ENCODE data around the gene VPS37C.
"Not testable (repeated sequence)": the region's sequence is repeated elsewhere in the genome, so short reads cannot be mapped to it uniquely, and the experiment has no call there.

The VPS37C gene

DNA sequence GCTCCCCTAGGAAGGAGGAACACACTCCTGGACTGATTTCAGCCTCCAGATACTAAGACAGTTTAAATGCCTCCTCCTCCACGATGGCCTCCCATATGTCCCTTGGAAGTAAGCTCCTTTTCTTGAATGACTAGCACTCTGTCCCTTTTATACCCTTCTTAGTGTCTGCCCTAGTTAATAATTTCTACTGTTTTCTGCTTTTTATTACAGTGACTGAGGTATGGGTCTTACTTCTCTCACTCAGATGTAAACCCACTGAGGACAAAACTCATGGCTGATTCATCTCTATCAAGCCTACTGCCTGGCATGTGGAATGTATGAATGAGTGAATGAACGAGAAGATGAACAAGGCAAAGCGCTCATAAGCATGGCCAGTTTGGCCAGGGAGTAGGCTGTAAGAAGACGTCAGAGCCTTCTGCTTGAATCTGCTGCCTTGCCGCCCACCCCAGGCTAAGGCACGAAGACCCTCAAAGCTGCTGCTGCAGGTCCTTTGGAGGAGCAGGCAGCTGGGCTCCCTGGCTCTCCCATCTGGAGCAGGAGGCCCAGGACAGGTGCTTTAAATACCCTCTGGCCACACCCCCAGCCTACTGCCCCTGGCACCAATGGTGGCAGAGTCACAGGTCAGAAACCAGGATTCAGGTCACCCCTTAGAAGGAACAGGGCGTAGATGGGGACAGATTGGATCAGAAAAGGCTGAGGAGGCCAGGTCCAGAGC is 33.9 kb upstream of the VPS37C start:
- Histone ChIP-seq H3K27me3 (ENCODE audit: insufficient read depth, low read length) (no peaks in the 10 kb centered on the region), H3K27ac (ENCODE audit: low read length) (no peak overlapping the region), H3K9me3 (ENCODE audit: insufficient read depth, low read depth, low read length) (no peaks in the 10 kb centered on the region), H3K9ac (ENCODE audit: low read depth, low read length) (no peak overlapping the region), H3K4me1 (ENCODE audit: insufficient read depth, low read length) (no peaks in the 10 kb centered on the region), H3K36me3 (ENCODE audit: insufficient read depth, low read depth, low read length) (no peaks in the 10 kb centered on the region), H3K4me3 (ENCODE audit: low read length) (no peak overlapping the region)

DNA sequence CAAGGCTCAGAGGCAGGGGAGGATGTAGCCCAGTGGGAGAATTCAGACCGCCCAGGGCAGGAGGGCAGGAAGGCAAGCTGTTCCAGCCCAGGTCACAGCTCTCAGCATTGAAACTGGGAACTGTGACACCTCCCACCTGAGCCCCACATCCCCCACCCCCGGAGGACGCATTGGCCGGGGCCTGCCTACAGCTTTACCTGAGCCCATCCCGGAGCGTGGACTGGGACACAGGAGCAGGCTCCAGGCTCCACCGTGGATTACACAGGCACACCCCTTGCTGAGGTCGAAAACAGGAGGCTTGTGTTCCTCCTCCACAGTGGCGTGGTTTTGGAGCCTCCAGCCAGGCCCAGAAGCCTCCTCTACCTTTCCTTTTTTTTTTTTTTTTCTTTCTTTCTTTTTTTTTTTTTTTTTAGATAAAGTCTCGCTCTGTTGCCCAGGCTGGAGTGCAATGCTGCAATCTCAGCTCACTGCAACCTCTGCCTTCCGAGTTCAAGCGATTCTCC is 33.0 kb upstream of the VPS37C start:
- no peaks in the 10 kb centered on the region for H3K36me3 ChIP-seq (ENCODE audit: insufficient read depth, low read depth, low read length)
- H3K9ac ChIP-seq (ENCODE audit: low read depth, low read length), result no peak overlapping the region
- H3K9me3 ChIP-seq (ENCODE audit: insufficient read depth, low read depth, low read length), result no peaks in the 10 kb centered on the region
- H3K4me3 ChIP-seq (ENCODE audit: low read length), result no peak overlapping the region
- H3K4me1 ChIP-seq (ENCODE audit: insufficient read depth, low read length), result no peaks in the 10 kb centered on the region
- H3K27me3 ChIP-seq (ENCODE audit: insufficient read depth, low read length), result no peaks in the 10 kb centered on the region
- H3K27ac ChIP-seq (ENCODE audit: low read length), result no peak overlapping the region

DNA sequence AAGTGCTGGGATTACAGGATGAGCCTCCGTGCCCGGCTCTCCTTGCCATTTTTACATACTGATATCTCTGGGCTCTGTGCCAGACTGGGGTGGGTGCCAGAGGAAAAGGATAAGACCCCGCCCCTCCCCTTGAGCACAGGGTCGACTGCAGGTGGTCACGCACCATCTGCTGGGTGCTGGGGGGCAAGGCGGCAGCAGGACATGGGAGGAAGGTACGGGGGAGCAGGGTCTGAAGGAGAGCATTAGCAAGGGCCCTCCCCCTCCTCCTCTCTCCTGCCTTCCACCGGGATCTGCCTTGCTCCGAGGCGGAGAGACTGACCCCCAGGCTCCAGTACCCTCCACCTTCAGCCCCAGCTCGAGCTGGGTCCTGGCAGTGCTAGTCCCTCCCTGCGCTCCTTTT is 32.4 kb upstream of the VPS37C start:
- H3K4me3 ChIP-seq (ENCODE audit: low read length), result no peak overlapping the region
- no peak overlapping the region for H3K9ac ChIP-seq (ENCODE audit: low read depth, low read length)
- H3K27ac ChIP-seq (ENCODE audit: low read length), result no peak overlapping the region
- H3K27me3 ChIP-seq (ENCODE audit: insufficient read depth, low read length), result no peaks in the 10 kb centered on the region
- H3K36me3 ChIP-seq (ENCODE audit: insufficient read depth, low read depth, low read length), result no peaks in the 10 kb centered on the region
- no peaks in the 10 kb centered on the region for H3K9me3 ChIP-seq (ENCODE audit: insufficient read depth, low read depth, low read length)
- H3K4me1 ChIP-seq (ENCODE audit: insufficient read depth, low read length), result no peaks in the 10 kb centered on the region

DNA sequence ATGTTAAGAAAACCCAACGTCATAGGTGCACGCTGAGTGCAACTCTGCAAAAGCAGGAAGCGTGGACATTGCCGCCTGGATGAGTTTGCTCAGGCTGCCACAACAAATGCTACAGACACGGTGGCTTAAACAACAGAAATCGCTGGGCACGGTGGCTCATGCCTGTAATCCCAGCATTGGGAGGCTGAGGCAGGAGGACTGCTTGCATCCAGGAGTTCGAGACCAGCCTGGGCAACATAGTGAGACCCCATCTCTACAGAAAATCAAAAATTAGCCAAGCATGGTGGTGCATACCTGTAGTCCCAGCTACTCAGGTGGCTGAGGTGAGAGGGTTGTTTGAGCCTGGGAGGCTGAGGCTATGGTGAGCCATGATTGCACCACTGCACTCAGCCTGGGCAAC is 28.7 kb upstream of the VPS37C start:
- Histone ChIP-seq H3K9me3 (ENCODE audit: insufficient read depth, low read depth, low read length) (no peaks in the 10 kb centered on the region), H3K9ac (ENCODE audit: low read depth, low read length) (no peak overlapping the region), H3K36me3 (ENCODE audit: insufficient read depth, low read depth, low read length) (no peaks in the 10 kb centered on the region), H3K27ac (ENCODE audit: low read length) (no peak overlapping the region), H3K27me3 (ENCODE audit: insufficient read depth, low read length) (no peaks in the 10 kb centered on the region), H3K4me1 (ENCODE audit: insufficient read depth, low read length) (no peaks in the 10 kb centered on the region), H3K4me3 (ENCODE audit: low read length) (no peak overlapping the region)

DNA sequence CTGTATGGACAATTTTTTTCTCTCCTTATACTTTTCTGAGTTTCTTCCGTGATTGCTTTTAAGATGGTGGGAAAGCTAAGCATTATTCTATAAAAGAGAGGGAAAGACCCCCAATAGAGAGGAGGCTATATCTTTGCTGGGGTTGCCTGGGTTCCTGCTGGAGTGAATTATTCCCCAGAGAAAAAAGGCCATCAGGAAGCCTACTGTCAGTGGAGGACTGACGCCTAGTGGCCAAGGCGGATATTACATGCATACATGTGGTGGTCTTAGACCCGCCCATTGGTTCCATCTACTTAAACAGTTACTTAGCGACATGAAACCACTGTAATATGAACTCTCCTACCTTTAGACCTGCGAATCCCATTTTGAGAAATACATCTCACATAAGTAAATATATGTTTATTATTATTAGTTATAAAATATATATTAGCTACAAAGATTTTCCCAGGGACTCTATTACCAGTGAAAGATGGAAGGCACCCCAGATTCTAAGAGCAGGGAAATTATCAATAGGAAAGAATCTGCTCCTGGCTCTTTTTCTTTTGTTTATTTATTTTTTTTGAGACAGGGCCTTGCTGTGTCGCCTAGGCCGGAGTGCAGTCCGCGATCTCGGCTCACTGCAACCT is 26.4 kb upstream of the VPS37C start:
- Histone ChIP-seq H3K9me3 (ENCODE audit: insufficient read depth, low read depth, low read length) (no peaks in the 10 kb centered on the region), H3K9ac (ENCODE audit: low read depth, low read length) (no peak overlapping the region), H3K27ac (ENCODE audit: low read length) (no peak overlapping the region), H3K4me3 (ENCODE audit: low read length) (no peak overlapping the region), H3K36me3 (ENCODE audit: insufficient read depth, low read depth, low read length) (no peaks in the 10 kb centered on the region), H3K4me1 (ENCODE audit: insufficient read depth, low read length) (no peaks in the 10 kb centered on the region), H3K27me3 (ENCODE audit: insufficient read depth, low read length) (no peaks in the 10 kb centered on the region)

DNA sequence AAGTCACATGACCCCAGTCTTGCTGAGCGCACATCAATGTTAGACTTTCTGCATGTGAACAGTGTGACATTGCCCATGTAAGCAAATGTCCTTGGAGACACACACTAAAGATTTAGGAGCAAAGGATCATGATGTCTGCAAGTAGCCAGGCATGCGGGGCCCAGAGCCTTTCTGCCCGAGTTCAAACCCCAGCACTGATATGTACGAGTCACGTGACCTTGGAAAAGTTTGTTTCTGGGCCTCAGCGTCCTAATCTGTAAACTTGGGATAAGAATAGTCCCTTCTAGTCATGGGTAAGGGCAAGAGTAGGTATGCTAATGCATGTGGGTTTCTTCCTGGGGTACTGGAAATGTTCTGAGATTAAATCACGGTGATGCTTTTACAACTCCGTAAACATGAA is 25.3 kb upstream of the VPS37C start:
- H3K36me3 ChIP-seq (ENCODE audit: insufficient read depth, low read depth, low read length), result no peaks in the 10 kb centered on the region
- no peaks in the 10 kb centered on the region for H3K4me1 ChIP-seq (ENCODE audit: insufficient read depth, low read length)
- no peak overlapping the region for H3K27ac ChIP-seq (ENCODE audit: low read length)
- no peaks in the 10 kb centered on the region for H3K27me3 ChIP-seq (ENCODE audit: insufficient read depth, low read length)
- no peak overlapping the region for H3K9ac ChIP-seq (ENCODE audit: low read depth, low read length)
- no peak overlapping the region for H3K4me3 ChIP-seq (ENCODE audit: low read length)
- H3K9me3 ChIP-seq (ENCODE audit: insufficient read depth, low read depth, low read length), result no peaks in the 10 kb centered on the region

DNA sequence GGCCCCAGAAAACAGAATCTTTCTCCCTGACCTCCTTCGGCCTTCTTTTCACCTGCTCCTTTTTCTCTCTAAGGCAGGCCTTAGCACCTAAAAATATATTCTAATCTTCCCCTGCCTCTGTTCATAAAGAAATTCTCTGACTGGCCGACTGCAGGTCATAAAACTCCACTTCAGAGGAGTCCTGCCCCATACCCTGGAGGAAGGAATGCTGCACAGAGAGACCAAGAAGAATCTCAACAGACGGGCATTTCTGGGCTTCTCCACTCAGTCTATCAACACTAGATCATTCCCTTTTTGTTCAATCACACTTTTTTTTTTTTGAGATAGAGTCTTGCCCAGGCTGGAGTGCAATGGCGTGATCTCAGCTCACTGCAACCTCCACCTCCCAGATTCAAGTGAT is 22.4 kb upstream of the VPS37C start:
- H3K27ac ChIP-seq (ENCODE audit: low read length), result no peak overlapping the region
- H3K27me3 ChIP-seq (ENCODE audit: insufficient read depth, low read length), result no peaks in the 10 kb centered on the region
- H3K36me3 ChIP-seq (ENCODE audit: insufficient read depth, low read depth, low read length), result no peaks in the 10 kb centered on the region
- no peaks in the 10 kb centered on the region for H3K4me1 ChIP-seq (ENCODE audit: insufficient read depth, low read length)
- H3K9me3 ChIP-seq (ENCODE audit: insufficient read depth, low read depth, low read length), result no peaks in the 10 kb centered on the region
- no peak overlapping the region for H3K9ac ChIP-seq (ENCODE audit: low read depth, low read length)
- H3K4me3 ChIP-seq (ENCODE audit: low read length), result no peak overlapping the region

DNA sequence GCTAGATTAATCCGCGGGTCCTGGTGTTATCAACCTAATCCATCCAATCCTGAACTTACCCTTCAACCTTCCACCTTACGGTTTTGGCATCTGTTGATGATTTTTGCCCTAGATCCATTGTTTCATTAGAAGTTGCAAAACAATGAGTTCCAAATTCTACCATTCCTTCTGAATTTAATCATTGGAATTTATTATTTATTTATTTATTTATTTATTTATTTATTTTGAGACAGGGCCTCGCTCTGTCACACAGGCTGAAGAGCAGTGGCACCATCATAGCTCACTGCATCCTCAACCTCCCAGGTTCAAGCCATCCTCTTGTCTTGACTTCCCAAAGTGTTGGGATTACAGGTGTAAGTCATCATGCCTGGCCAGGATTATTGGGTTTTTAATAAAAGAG is 20.3 kb upstream of the VPS37C start:
- Histone ChIP-seq H3K4me3 (ENCODE audit: low read length) (no peak overlapping the region), H3K27ac (ENCODE audit: low read length) (no peak overlapping the region), H3K9ac (ENCODE audit: low read depth, low read length) (no peak overlapping the region), H3K4me1 (ENCODE audit: insufficient read depth, low read length) (no peaks in the 10 kb centered on the region), H3K36me3 (ENCODE audit: insufficient read depth, low read depth, low read length) (no peaks in the 10 kb centered on the region), H3K9me3 (ENCODE audit: insufficient read depth, low read depth, low read length) (no peaks in the 10 kb centered on the region), H3K27me3 (ENCODE audit: insufficient read depth, low read length) (no peaks in the 10 kb centered on the region)

DNA sequence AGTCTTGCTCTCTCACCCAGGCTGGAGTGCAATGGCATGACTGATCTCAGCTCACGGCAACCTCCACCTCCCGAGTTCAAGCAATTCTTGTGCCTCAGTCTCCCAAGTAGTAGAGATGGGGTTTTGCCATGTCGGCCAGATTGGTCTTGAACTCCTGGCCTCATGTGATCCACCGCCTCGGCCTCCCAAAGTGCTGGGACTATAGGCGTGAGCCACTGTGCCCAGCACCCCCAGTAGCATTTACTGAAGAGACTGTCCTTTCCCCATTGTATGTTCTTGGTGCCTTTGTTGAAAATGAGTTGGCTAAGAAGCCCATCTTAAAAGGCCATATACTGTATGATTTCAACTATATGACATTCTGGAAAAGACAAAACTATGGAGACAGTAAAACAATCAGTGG is 19.0 kb upstream of the VPS37C start:
- H3K9ac ChIP-seq (ENCODE audit: low read depth, low read length); H3K4me3 ChIP-seq (ENCODE audit: low read length); H3K4me1 ChIP-seq (ENCODE audit: insufficient read depth, low read length); H3K27me3 ChIP-seq (ENCODE audit: insufficient read depth, low read length); H3K27ac ChIP-seq (ENCODE audit: low read length); H3K36me3 ChIP-seq (ENCODE audit: insufficient read depth, low read depth, low read length); H3K9me3 ChIP-seq (ENCODE audit: insufficient read depth, low read depth, low read length): not testable (repeated sequence)

DNA sequence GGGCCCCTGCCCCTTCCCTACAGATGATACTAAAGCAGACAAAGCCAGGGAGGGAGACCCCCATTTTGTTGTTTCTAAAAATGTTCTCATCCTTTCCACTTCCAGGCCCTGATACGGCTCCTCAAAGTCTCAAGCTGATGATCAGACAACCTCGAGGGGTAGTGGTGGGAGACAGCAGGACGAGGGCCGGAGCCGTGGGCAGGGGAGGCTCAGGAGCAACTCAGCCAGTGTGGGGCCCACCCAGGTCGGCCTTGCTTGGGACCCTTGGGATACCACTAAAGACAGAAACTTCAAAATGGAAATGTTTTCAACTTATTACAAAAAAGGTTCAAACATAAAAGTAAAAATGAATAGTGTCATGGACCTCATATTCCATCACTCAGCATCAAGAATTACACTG is 15.2 kb upstream of the VPS37C start:
- Histone ChIP-seq H3K27me3 (ENCODE audit: insufficient read depth, low read length) (no peaks in the 10 kb centered on the region), H3K36me3 (ENCODE audit: insufficient read depth, low read depth, low read length) (no peaks in the 10 kb centered on the region), H3K27ac (ENCODE audit: low read length) (no peak overlapping the region), H3K4me3 (ENCODE audit: low read length) (no peak overlapping the region), H3K4me1 (ENCODE audit: insufficient read depth, low read length) (no peaks in the 10 kb centered on the region), H3K9me3 (ENCODE audit: insufficient read depth, low read depth, low read length) (no peaks in the 10 kb centered on the region), H3K9ac (ENCODE audit: low read depth, low read length) (no peak overlapping the region)

DNA sequence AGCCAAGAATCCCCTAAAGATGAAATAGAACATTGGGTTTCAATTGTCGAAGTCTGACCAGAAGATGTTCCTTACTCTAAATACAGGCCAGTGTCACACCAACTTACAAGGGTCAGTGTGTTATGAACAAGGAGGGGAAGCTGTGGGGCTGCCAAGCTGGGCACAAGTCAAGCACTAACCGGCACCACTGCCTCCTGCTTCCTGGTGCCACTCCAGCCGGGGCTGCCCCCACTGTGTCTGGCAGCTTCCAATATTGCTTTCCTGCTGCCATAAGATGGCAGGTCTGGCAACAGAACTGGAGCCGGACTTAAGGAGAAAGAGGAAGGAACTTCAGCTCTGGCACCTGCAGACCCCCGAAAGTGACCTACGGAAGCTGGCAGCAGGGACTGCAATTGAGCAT is 13.7 kb upstream of the VPS37C start:
- no peaks in the 10 kb centered on the region for H3K9me3 ChIP-seq (ENCODE audit: insufficient read depth, low read depth, low read length)
- no peaks in the 10 kb centered on the region for H3K4me1 ChIP-seq (ENCODE audit: insufficient read depth, low read length)
- H3K27me3 ChIP-seq (ENCODE audit: insufficient read depth, low read length), result no peaks in the 10 kb centered on the region
- H3K36me3 ChIP-seq (ENCODE audit: insufficient read depth, low read depth, low read length), result no peaks in the 10 kb centered on the region
- H3K9ac ChIP-seq (ENCODE audit: low read depth, low read length), result no peak overlapping the region
- H3K27ac ChIP-seq (ENCODE audit: low read length), result no peak overlapping the region
- H3K4me3 ChIP-seq (ENCODE audit: low read length), result no peak overlapping the region

DNA sequence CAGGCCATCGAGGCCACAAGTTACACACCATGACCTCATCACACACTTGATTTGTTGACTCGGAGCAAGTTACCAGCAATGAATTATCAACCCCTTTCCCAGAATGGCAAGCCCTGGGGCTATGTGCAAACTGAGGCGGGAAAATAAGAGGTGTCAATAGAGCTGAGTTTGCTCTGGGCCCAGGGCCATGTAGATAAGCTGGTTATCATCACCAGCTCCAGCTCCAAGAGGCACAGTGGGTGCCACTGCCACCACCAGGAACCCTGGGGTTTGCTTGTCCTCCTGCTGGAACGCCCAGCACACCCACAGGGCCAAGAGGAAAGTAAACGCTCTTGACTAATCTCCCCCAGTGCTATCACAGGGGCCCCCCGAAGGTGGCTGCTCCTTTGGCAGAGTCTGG is 13.0 kb upstream of the VPS37C start:
- Histone ChIP-seq H3K4me1 (ENCODE audit: insufficient read depth, low read length) (no peaks in the 10 kb centered on the region), H3K36me3 (ENCODE audit: insufficient read depth, low read depth, low read length) (no peaks in the 10 kb centered on the region), H3K27ac (ENCODE audit: low read length) (no peak overlapping the region), H3K9me3 (ENCODE audit: insufficient read depth, low read depth, low read length) (no peaks in the 10 kb centered on the region), H3K4me3 (ENCODE audit: low read length) (no peak overlapping the region), H3K27me3 (ENCODE audit: insufficient read depth, low read length) (no peaks in the 10 kb centered on the region), H3K9ac (ENCODE audit: low read depth, low read length) (no peak overlapping the region)
